IPS-15b (cell line): ENCODE measurements around the gene THRB.

Experiments used
- H3K27me3 ChIP-seq: one replicate; pipeline ENCODE4 v1.6.1; 2013; ENCODE audit warnings: low read length; ENCODE audit not compliant: control insufficient read depth, insufficient read depth
- H3K36me3 ChIP-seq: one replicate; pipeline ENCODE4 v1.6.1; 2013; ENCODE audit warnings: low read length; ENCODE audit not compliant: control insufficient read depth, insufficient read depth
- H3K4me1 ChIP-seq: one replicate; pipeline ENCODE4 v1.6.1; 2013; ENCODE audit warnings: mild to moderate bottlenecking, low read length; ENCODE audit not compliant: control insufficient read depth, insufficient read depth
- H3K4me3 ChIP-seq: one replicate; pipeline ENCODE4 v1.5.1; 2013; ENCODE audit warnings: low read depth, low read length
- H3K9ac ChIP-seq: one replicate; pipeline ENCODE4 v1.6.1; 2013; ENCODE audit warnings: low read depth, mild to moderate bottlenecking, low read length
- H3K9me3 ChIP-seq: one replicate; pipeline ENCODE4 v1.6.1; 2013; ENCODE audit warnings: mild to moderate bottlenecking, low read length; ENCODE audit not compliant: control insufficient read depth, insufficient read depth

Gene THRB

GRCh38 chr3:24211381-24211780, 283.3 kb downstream of the THRB start:
- no peak overlapping the region for H3K9ac ChIP-seq
- H3K4me1 ChIP-seq: no peaks in the 10 kb centered on the region
- H3K9me3 ChIP-seq: no peaks in the 10 kb centered on the region
- no peaks in the 10 kb centered on the region for H3K27me3 ChIP-seq
- no peaks in the 10 kb centered on the region for H3K36me3 ChIP-seq
- no peak overlapping the region for H3K4me3 ChIP-seq

- no peaks in the 10 kb centered on the region for H3K9me3 ChIP-seq
- no peak overlapping the region for H3K4me3 ChIP-seq
- no peaks in the 10 kb centered on the region for H3K36me3 ChIP-seq
- no peaks in the 10 kb centered on the region for H3K4me1 ChIP-seq
- H3K27me3 ChIP-seq: no peaks in the 10 kb centered on the region
- H3K9ac ChIP-seq: no peak overlapping the region
Measured at GRCh38 chr3:24202071-24202470, 292.6 kb downstream of the THRB start.

GRCh38 chr3:24201301-24201700, 293.3 kb downstream of the THRB start:
- H3K9ac ChIP-seq: no peak overlapping the region
- no peaks in the 10 kb centered on the region for H3K9me3 ChIP-seq
- no peak overlapping the region for H3K4me3 ChIP-seq
- H3K36me3 ChIP-seq: no peaks in the 10 kb centered on the region
- no peaks in the 10 kb centered on the region for H3K4me1 ChIP-seq
- no peaks in the 10 kb centered on the region for H3K27me3 ChIP-seq

GRCh38 chr3:24199775-24200247, 294.8 kb downstream of the THRB start:
- no peaks in the 10 kb centered on the region for H3K36me3 ChIP-seq
- H3K27me3 ChIP-seq: no peaks in the 10 kb centered on the region
- no peak overlapping the region for H3K4me3 ChIP-seq
- no peak overlapping the region for H3K9ac ChIP-seq
- no peaks in the 10 kb centered on the region for H3K9me3 ChIP-seq
- no peaks in the 10 kb centered on the region for H3K4me1 ChIP-seq

- Histone ChIP-seq H3K4me3 (no peak overlapping the region), H3K9ac (no peak overlapping the region), H3K4me1 (no peaks in the 10 kb centered on the region), H3K27me3 (no peaks in the 10 kb centered on the region), H3K9me3 (no peaks in the 10 kb centered on the region), H3K36me3 (no peaks in the 10 kb centered on the region)
Measured at GRCh38 chr3:24199300-24199699, 295.4 kb downstream of the THRB start.

GRCh38 chr3:24198728-24199127, 295.9 kb downstream of the THRB start:
- H3K27me3 ChIP-seq: no peaks in the 10 kb centered on the region
- no peaks in the 10 kb centered on the region for H3K9me3 ChIP-seq
- H3K9ac ChIP-seq: no peak overlapping the region
- no peaks in the 10 kb centered on the region for H3K36me3 ChIP-seq
- H3K4me1 ChIP-seq: no peaks in the 10 kb centered on the region
- H3K4me3 ChIP-seq: no peak overlapping the region

GRCh38 chr3:24197809-24198208, 296.8 kb downstream of the THRB start:
- Histone ChIP-seq H3K9me3 (no peaks in the 10 kb centered on the region), H3K36me3 (no peaks in the 10 kb centered on the region), H3K4me3 (no peak overlapping the region), H3K9ac (no peak overlapping the region), H3K27me3 (no peaks in the 10 kb centered on the region), H3K4me1 (no peaks in the 10 kb centered on the region)

GRCh38 chr3:24196526-24196925, 298.1 kb downstream of the THRB start:
- no peaks in the 10 kb centered on the region for H3K36me3 ChIP-seq
- no peak overlapping the region for H3K9ac ChIP-seq
- no peaks in the 10 kb centered on the region for H3K4me1 ChIP-seq
- no peaks in the 10 kb centered on the region for H3K9me3 ChIP-seq
- H3K27me3 ChIP-seq: no peaks in the 10 kb centered on the region
- H3K4me3 ChIP-seq: no peak overlapping the region

- H3K27me3 ChIP-seq: no peaks in the 10 kb centered on the region
- no peak overlapping the region for H3K4me3 ChIP-seq
- no peaks in the 10 kb centered on the region for H3K9me3 ChIP-seq
- H3K4me1 ChIP-seq: no peaks in the 10 kb centered on the region
- H3K9ac ChIP-seq: no peak overlapping the region
- no peaks in the 10 kb centered on the region for H3K36me3 ChIP-seq
Measured at GRCh38 chr3:24195504-24196230, 299.0 kb downstream of the THRB start.

- Histone ChIP-seq H3K4me3 (no peak overlapping the region), H3K36me3 (no peaks in the 10 kb centered on the region), H3K27me3 (no peaks in the 10 kb centered on the region), H3K9me3 (no peaks in the 10 kb centered on the region), H3K4me1 (no peaks in the 10 kb centered on the region), H3K9ac (no peak overlapping the region)
Measured at GRCh38 chr3:24192469-24193056, 302.1 kb downstream of the THRB start.

- no peaks in the 10 kb centered on the region for H3K27me3 ChIP-seq
- no peaks in the 10 kb centered on the region for H3K36me3 ChIP-seq
- no peak overlapping the region for H3K4me3 ChIP-seq
Measured at GRCh38 chr3:24191801-24192403, 302.7 kb downstream of the THRB start.

GRCh38 chr3:24190256-24190655, 304.4 kb downstream of the THRB start:
- H3K36me3 ChIP-seq: no peaks in the 10 kb centered on the region
- no peak overlapping the region for H3K9ac ChIP-seq
- no peaks in the 10 kb centered on the region for H3K4me1 ChIP-seq
- H3K4me3 ChIP-seq: no peak overlapping the region
- no peaks in the 10 kb centered on the region for H3K27me3 ChIP-seq
- H3K9me3 ChIP-seq: no peaks in the 10 kb centered on the region

More at GRCh38 chr3:24191801-24192403, 302.7 kb downstream of the THRB start:
- no peaks in the 10 kb centered on the region for H3K9me3 ChIP-seq
- H3K4me1 ChIP-seq: no peaks in the 10 kb centered on the region
- H3K9ac ChIP-seq: no peak overlapping the region
